Keratinocyte (primary cell): Measurements from ENCODE around the gene NCS1.

Experiments
- EZH2 ChIP-seq: IDR thresholded peaks from one replicate; pipeline ENCODE4 v1.6.1; 2012; ENCODE audit warnings: inconsistent platforms, mild to moderate bottlenecking, low read length, moderate library complexity
- TF ChIP-seq, protein P1 (sequence below), 3 experiments: IDR thresholded peaks in 1 of 3; conservative IDR thresholded peaks in 1 of 3; optimal IDR thresholded peaks in 1 of 3; 2 replicates in 2 of 3; 3 replicates in 1 of 3; pipeline versions ENCODE3 to v1.5.1; 2011; ENCODE audit warnings: low read length in 3 of 3, mild to moderate bottlenecking in 3 of 3, moderate library complexity in 2 of 3, control low read depth in 1 of 3, inconsistent platforms in 1 of 3; ENCODE audit not compliant: insufficient read depth in 2 of 3; ENCODE audit errors: extremely low read depth in 1 of 3

DNA sequence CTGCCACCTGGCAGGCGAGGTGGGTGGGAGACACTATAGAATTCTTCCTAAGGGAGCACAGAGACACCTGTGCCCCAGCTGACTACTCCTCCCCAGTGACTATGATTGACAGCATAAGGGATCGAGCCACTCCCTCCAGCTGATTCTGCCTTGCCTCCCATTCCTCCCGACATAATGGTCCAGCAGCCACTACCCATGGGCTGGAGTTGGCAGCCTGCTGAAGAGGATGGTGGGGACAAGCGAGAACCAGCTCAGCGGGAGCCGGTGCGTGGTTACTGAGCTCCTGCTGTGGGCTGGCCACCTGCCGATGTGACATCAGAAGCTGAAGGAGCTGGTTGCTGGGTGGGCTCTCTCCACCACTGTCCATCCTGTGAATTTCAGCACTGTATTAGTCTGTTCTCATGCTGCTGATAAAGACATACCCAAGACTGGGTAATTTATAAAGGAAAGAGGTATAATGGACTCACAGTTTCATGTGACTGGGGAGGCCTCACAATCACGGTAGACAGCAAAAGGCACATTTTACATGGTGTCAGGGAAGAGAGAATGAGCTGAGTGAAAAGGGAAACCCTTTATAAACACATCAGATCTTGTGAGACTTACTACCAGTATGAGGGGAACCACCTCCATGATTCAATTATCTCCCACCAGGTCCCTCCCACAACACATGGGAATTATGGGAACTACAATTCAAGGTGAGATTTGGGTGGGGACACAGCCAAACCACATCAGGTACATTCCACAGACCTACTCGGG, 12.1 kb upstream of the NCS1 start:
- TF ChIP-seq, protein P1, sequence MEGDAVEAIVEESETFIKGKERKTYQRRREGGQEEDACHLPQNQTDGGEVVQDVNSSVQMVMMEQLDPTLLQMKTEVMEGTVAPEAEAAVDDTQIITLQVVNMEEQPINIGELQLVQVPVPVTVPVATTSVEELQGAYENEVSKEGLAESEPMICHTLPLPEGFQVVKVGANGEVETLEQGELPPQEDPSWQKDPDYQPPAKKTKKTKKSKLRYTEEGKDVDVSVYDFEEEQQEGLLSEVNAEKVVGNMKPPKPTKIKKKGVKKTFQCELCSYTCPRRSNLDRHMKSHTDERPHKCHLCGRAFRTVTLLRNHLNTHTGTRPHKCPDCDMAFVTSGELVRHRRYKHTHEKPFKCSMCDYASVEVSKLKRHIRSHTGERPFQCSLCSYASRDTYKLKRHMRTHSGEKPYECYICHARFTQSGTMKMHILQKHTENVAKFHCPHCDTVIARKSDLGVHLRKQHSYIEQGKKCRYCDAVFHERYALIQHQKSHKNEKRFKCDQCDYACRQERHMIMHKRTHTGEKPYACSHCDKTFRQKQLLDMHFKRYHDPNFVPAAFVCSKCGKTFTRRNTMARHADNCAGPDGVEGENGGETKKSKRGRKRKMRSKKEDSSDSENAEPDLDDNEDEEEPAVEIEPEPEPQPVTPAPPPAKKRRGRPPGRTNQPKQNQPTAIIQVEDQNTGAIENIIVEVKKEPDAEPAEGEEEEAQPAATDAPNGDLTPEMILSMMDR (optimal IDR thresholded peaks at IDR 0.05 in 1 of 3, IDR thresholded peaks at IDR 0.05 in 1 of 3, conservative IDR thresholded peaks at IDR 0.05 in 1 of 3; ENCODE audit: extremely low read depth in 1 of 3, insufficient read depth in 2 of 3, low read length in 3 of 3) = no peak
- TF ChIP-seq EZH2 = no peak
